ENCODE results near the gene PTPRT. TPM values are rescaled to one million over a fixed set of nuclear protein-coding genes. Genes with fewer than 3 reads are reported as not detected.

The PTPRT gene
- polyA plus RNA-seq, 1 experiment = not detected

DNA sequence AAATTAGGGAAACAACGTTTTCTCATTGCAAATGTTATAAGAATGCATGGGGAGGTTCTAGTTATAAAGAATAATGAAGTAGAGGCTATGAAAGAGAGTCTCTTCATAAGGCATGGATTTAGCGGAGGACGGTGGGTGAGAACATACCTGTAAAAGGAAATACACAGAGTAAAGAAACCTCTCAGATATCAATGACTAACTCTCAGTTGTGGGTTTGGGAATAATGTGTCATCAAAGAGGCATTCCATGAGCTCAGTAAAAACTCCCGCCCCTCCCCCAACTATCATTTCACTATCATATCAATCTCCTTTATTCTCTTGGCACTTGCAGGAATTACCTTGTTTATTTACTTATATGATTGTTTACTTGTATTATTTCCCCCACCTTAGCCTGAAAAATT, 695.4 kb downstream of the PTPRT start:
- Histone ChIP-seq H3K4me3 (ENCODE audit: low read depth, low read length) (no peak overlapping the region), H3K36me3 (ENCODE audit: control insufficient read depth, insufficient read depth, low read length) (no peaks in the 10 kb centered on the region), H3K27me3 (ENCODE audit: control insufficient read depth, insufficient read depth, low read length) (no peaks in the 10 kb centered on the region)
- POLR2A ChIA-PET = no interaction called here
- CTCF ChIA-PET = no interaction called here
- DNase-seq (ENCODE audit: low read depth) = no peak
- TF ChIP-seq, protein P1, sequence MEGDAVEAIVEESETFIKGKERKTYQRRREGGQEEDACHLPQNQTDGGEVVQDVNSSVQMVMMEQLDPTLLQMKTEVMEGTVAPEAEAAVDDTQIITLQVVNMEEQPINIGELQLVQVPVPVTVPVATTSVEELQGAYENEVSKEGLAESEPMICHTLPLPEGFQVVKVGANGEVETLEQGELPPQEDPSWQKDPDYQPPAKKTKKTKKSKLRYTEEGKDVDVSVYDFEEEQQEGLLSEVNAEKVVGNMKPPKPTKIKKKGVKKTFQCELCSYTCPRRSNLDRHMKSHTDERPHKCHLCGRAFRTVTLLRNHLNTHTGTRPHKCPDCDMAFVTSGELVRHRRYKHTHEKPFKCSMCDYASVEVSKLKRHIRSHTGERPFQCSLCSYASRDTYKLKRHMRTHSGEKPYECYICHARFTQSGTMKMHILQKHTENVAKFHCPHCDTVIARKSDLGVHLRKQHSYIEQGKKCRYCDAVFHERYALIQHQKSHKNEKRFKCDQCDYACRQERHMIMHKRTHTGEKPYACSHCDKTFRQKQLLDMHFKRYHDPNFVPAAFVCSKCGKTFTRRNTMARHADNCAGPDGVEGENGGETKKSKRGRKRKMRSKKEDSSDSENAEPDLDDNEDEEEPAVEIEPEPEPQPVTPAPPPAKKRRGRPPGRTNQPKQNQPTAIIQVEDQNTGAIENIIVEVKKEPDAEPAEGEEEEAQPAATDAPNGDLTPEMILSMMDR (IDR thresholded peaks at IDR 0.05; ENCODE audit: insufficient read depth, low read depth, low read length) = no peak

DNA sequence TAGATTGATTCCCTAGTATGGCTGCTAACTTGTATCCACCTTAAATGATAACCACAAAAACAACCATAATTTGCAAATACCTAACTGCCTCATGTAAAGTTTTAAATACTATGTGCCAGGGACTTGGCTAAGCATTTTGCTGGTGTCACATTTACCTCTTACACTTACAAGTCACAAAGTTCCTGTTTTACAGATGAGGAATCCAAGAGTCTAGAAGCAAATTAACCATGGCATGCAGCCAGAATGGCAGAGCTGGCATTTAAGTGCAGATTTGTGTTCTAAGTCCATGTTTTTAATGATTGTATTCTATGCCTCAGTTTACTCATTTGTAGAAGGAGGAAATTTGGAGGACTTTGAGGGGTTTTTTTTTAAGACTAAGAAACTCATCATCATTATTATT, 696.7 kb downstream of the PTPRT start:
- CTCF ChIA-PET = no interaction called here
- Histone ChIP-seq H3K36me3 (ENCODE audit: control insufficient read depth, insufficient read depth, low read length) (no peaks in the 10 kb centered on the region), H3K4me3 (ENCODE audit: low read depth, low read length) (no peak overlapping the region), H3K27me3 (ENCODE audit: control insufficient read depth, insufficient read depth, low read length) (no peaks in the 10 kb centered on the region)
- DNase-seq (ENCODE audit: low read depth) = no peak
- TF ChIP-seq, protein P1 (IDR thresholded peaks at IDR 0.05; ENCODE audit: insufficient read depth, low read depth, low read length) = no peak
- POLR2A ChIA-PET = no interaction called here

DNA sequence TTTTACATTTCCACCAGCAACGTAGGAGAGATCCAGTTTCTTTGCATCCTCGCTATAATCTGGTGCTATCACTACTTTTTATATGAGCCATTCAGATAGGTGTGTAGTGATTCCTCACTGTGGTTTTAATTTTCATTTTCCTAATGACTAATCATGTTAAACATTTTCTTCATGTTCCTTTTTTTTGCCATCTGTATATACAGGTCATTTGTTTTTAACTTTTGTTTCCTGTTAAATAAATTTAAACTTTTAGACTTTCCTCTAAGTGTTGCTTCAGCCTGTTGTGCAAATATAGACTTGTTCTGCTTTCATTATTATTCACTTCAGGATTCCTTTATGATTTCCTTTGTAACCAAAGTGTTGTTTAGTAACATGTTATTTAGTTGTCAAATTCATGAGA, 697.4 kb downstream of the PTPRT start:
- CTCF ChIA-PET = no interaction called here
- POLR2A ChIA-PET = no interaction called here
- Histone ChIP-seq H3K36me3 (ENCODE audit: control insufficient read depth, insufficient read depth, low read length) (no peaks in the 10 kb centered on the region), H3K4me3 (ENCODE audit: low read depth, low read length) (no peak overlapping the region), H3K27me3 (ENCODE audit: control insufficient read depth, insufficient read depth, low read length) (no peaks in the 10 kb centered on the region)
- TF ChIP-seq, protein P1 (IDR thresholded peaks at IDR 0.05; ENCODE audit: insufficient read depth, low read depth, low read length) = no peak
- no peak for DNase-seq (ENCODE audit: low read depth)

DNA sequence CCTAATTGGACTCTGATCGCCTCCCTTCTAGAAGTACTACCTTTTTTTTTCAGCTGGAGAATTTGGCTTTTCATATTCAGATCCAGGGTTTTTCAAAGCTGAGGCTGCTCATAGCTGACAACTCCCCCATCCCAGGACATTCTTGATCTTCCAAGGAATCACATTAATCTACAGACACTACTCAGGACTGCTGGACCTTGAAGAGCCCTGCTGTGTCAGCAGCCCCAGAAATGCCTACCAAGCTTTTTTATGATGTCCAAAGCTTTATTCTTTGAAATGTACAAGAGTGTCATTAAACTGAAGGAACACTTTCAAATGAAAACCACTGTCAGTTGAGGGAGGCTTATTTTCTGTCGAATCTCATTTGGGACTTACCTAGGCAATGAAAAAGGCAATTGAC, 704.1 kb downstream of the PTPRT start:
- CTCF ChIA-PET = no interaction called here
- no peak for DNase-seq (ENCODE audit: low read depth)

DNA sequence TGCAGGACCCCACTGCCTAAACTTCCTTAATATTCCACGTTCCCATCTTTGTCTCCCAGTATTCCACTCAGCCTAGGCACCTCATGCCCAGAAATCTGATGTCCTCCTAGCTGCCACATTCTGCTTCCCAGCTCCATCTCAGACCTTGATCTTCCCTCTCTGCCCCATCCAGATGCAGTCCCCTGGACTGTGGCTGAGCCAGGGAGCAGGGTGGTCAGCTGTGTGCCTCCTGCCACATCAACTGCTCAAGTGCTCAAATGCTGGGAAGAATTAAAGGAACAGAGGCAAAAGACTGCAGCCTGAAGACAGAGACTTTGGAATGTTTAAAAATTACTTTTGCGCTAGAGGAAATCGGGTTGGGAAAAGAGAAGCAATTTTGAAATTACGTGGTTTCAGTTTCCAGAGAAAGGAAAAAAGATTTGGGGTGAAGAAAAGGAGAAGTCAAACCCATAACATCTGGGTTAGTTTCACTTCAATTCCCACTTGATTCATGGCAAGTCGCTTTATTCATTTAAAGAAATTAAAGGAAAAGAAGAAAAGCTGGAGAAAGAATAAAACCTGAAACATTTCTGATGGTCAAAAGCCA, 704.8 kb downstream of the PTPRT start:
- CTCF ChIA-PET = no interaction called here
- H3K4me3 ChIP-seq (ENCODE audit: low read depth, low read length) = no peak overlapping the region
- no peak for DNase-seq (ENCODE audit: low read depth)
- no peaks in the 10 kb centered on the region for H3K27me3 ChIP-seq (ENCODE audit: control insufficient read depth, insufficient read depth, low read length)
- POLR2A ChIA-PET = interaction anchor here (0.6 kb wide), 1 partner anchor 33 kb away, joined by 4 read pairs; no protein-coding TSS in a partner anchor
- TF ChIP-seq, protein P1 (IDR thresholded peaks at IDR 0.05; ENCODE audit: insufficient read depth, low read depth, low read length) = no peak
- no peaks in the 10 kb centered on the region for H3K36me3 ChIP-seq (ENCODE audit: control insufficient read depth, insufficient read depth, low read length)

More for the DNA sequence above, 704.1 kb downstream of the PTPRT start:
- Histone ChIP-seq H3K36me3 (ENCODE audit: control insufficient read depth, insufficient read depth, low read length) (no peaks in the 10 kb centered on the region), H3K4me3 (ENCODE audit: low read depth, low read length) (no peak overlapping the region), H3K27me3 (ENCODE audit: control insufficient read depth, insufficient read depth, low read length) (no peaks in the 10 kb centered on the region)
- POLR2A ChIA-PET = interaction anchor here (0.6 kb wide), 1 partner anchor 33 kb away, joined by 4 read pairs; no protein-coding TSS in a partner anchor
- TF ChIP-seq, protein P1 (IDR thresholded peaks at IDR 0.05; ENCODE audit: insufficient read depth, low read depth, low read length) = no peak

Data from BJ (cell line).